GM19238 (cell line): ENCODE results near the gene CRY1.
"Not testable (repeated sequence)": the region's sequence is repeated elsewhere in the genome, so short reads cannot be mapped to it uniquely, and the experiment has no call there.

ENCODE experiments used
- DNase-seq: peaks from one replicate; pipeline ENCODE4 v3.0.0; 2011; ENCODE audit warnings: low spot score; ENCODE audit not compliant: insufficient read length

The CRY1 gene

DNA sequence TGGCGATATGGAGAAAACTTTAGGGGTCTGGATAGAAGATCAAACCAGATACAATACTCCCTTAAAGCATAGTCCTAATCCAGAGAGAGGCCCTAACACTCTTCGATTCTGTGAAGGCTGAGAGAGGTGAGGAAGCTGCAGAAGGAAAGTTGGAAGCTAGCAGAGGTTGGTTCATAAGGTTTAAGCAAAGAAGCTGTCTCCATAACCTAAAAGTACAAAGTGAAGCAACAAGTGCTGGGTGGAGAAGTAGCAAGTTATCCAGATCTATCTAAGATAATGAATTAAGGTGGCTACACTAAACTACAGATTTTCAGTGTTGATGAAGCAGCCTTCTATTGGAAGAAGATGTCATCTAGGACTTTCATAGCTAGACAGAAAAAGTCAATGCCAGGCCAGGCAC is 81.8 kb downstream of the CRY1 start:
- DNase-seq: no peak

DNA sequence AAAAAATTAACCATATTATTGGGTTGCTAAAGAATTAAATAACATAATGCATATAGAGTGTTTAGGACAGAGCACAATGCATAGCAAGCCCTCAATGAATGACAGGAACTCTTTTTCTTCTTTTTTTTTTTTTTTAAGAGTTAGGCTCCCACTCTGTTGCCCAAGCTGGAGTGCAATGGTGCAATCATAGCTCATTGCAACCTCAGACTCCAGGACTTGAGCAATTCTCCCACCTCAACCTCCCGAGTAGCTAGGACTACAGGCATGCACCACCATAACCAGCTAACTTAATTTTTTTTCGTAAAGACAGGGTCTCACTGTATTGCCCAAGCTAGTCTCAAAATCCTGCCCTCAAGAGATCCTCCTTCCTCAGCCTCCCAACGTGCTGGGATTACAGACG is 85.9 kb downstream of the CRY1 start:
- no peak for DNase-seq

DNA sequence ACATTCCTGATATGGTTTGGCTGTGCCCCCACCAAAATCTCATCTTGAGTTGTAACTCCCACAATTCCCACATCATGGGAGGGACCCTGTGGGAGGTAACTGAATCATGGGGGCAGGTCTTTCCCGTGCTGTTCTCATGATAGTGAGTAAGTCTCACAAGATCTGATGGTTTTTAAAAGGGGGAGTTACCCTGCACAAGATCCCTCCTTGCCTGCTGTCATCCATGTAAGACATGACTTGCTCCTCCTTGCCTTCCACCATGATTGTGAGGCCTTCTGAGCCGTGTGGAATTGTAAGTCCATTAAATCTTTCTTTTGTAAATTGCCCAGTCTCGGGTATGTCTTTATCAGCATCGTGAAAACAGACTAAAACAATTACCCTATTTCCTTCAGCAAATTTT is 90.7 kb downstream of the CRY1 start:
- DNase-seq: not testable (repeated sequence)

DNA sequence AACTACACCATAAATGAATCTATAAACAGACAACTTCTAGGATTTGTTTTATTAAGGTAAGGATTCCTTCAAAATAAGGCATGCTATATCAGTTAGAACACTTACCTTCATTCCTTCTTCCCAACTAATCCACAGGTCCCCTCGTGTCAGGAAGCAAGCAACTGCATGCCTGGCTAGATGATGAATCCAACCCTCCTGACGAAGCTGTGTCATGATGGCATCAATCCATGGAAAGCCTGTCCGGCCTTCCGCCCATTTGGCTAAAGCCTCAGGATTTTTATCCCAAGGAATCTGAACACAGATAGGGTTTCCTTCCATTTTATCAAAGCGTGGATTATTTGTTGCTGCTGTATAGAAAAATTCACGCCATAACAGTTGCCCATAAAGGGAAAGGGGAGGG is 93.9 kb downstream of the CRY1 start:
- DNase-seq: no peak

DNA sequence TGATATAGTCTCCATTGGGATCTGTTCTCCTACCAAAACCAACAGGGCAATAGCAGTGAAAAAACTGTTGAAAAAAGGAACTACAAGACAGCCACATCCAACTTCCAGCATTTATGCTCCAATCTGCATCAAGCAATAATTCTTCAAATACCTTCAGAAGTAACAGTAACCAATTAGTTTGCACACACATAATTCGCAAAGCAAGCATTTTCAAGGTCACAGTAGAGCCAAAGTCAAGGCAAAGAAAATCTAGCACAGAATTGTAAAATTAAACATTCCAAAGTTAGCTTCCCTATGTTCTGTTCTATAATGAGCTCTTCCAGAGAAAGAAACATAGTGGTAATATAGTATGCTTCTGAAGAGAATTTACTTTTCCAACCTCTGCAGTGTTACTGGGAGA is 95.4 kb downstream of the CRY1 start:
- no peak for DNase-seq

DNA sequence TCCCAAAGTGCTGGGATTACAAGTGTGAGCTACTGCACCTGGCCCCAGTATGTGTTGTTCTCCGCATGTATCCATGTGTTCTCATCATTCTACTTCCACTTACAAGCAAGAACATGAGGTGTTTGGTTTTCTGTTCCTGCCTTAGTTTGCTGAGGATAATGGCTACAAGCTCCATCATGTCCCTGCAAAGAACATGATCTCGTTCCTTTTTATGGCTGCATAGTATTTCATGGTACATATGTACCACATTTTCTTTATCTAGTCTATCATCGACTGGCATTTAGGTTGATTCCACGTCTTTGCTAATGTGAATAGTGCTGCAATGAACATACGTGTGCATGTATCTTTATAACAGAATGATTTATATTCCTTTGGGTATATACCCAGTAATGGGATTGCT is 97.2 kb downstream of the CRY1 start:
- not testable (repeated sequence) for DNase-seq

DNA sequence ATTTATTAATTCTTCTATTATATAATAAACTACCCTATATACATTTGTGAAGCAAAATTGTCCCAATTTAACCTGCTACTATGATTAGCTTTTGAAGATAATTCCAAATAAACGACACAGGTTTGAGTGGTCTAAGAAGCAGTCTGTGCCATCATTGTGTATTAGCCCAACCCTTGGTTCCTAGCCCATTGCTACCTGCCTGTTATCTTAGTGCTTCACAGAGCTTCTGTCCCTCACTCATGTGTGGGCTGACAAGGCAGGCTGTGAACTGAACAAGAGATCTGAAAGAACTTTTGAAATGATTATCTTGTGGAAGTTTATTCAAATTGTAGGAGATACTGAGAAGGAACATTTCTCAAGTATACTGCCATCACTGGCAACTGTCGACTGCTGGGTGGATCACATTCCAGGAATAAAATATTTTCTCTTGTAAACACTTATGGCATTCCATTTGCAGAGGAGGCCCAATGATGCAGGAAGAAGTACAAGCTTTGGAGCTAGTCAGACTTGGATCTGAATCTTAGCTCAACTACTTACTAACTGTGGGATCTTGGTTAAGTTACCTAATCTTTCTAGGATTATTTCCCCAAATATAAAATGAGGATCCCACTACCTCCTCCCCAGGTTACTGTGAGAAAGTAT is 98.6 kb downstream of the CRY1 start:
- DNase-seq: no peak

DNA sequence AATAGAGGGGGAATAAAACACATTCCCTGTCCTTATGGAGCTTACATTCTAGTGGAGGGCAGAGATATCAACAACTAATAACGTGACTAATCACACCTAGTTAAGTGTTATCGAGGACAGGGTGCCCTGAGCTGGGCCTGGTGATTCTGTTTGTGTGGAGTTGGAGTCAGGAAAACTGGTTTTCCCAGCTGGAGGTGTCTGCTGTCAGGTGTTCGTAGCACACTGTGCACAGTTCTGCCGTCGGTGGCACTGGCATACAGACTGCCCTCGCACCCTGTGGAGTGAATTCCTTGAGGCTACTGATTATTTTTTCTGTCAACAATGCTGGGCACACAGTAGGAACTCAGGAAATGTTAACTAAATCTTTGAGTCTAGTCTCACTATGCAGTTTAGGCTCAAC is 105.5 kb downstream of the CRY1 start:
- no peak for DNase-seq

DNA sequence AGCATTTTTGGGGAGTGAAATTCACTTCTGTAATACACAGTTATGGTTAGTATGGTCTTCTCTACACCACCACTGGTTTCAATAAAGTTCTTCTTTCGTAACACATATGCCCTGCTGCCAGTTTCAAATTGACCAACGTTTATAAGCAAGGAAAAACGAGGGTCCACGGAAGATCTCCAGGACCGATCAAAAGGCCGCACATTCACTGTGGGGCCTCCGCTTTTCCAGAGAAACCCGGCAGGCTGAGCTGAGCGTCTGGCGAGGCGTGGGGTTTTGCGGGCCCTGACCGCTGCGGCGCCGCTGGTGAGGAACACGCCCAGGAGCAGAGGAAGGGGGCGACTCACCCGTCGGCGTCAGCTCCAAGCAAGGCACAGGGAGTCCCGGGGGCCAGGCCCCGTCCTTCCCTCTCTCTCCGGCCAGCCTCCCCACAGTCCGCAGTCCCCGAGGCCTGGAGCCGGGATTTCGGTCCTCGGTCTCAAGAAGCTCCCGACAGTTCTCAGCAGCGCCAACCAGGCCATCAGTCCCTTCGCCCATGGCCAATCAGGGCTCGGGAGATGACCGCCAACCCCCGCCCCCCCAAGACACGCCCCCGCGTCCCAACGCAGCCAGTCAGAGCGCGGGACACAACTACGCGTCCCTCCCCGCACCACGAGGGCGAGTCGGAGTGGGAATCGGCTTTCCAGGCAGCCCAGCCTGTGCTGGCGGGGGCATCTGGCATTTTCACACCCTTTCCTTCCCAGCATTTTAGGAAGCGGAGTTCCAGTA is 106.5 kb downstream of the CRY1 start, which contains the start of gene MTERF2:
MTERF2 (minus strand) TSS at position 522 of the 765 bp plus-strand sequence. CDS start 8,432 bp downstream, outside the sequence.
- DNase-seq: peak; percentile 87

DNA sequence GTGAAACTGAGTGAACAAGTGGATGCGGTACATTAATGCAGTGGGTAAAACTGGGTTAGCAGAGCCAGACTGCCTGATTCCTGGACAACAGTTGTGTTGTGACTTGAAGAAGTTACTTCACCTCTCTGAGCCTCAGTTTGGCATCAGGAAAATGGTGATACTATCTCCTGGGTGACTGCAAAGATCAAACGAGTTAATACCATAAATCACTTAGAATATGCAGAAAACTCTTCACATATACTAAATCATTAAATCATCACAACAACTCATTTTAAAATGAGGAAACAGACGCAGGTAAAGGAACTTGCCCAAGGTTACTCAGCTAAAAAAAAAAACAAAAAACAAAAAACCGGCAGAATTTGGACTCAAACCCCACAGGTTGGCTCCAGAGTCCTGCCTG is 107.2 kb downstream of the CRY1 start:
- no peak for DNase-seq

DNA sequence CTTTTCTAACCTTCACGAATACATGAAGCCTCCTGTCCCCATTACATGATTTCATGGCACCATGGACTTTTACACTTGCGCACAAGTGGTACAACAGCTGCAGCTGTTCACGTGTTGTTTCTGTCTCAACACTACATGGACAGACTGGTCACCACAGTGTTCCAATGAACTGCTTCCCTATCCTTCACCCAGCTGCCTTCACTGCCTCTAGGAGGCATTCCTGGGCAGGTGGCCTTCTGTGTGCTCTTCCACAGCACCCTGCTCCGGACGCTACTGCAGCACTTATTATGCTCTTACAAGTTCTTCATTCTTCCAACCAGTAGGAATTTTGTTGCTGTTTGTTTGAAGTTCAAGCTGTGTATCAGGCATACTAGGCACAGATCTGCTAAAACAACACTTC is 107.9 kb downstream of the CRY1 start:
- no peak for DNase-seq

DNA sequence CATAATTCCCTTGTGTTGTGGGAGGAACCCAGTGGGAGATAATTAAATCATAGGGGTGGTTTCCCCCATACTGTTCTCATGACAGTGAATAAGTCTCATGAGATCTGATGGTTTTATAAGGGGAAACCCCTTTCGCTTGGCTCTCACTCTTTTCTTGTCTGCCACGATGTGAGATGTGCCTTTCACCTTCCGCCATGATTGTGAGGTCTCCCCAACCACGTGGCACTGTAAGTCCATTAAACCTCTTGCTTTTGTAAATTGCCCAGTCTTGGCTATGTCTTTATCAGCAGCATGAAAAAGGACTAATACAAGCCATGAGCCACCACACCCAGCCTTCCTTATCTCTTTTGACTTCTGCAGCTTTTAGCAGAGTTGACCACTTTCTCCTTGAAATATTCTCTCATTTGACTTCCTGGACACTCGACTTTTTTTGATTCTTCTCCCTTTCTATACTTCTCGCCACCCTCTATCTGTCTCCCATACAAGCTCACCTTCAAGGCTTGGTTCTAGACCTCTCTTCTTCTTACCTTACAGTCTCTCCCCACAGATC is 108.7 kb downstream of the CRY1 start:
- DNase-seq: no peak

DNA sequence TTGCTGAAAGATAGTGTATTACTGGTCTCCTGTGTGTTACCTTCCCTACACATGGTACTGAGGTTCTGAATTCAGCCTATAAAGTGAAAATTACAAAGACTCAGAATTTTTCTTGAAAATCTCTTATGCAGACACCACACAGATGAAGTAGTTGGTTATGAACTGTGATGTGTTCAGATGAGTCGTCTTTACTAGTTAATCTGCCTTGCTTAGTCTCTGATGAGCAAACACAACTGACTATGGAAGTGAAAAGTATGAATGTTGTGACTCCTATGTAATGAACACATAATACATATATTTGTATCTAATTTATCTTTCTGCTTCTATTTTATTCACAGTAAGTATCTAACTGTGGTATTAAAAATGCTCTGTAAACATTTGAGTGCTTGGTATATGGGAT is 111.1 kb downstream of the CRY1 start:
- DNase-seq: no peak

DNA sequence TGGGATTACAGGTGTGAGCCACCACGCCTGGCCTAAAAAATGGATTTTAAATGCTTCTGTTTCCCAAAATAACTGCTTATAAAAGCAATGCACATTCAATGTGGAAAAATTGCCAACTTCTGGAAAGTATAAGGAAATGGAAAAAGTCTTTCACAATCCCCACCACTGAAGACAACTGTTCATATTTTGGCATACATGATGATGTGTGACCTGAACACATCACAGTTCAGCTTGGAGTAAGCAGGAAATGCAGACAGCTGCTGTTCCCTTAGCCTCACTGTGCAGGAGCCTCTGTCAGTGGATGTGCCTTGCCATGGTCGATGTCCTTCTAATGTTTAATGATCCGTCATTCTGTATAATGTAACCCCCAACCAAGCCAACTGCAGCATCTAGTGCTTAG is 111.6 kb downstream of the CRY1 start:
- no peak for DNase-seq

DNA sequence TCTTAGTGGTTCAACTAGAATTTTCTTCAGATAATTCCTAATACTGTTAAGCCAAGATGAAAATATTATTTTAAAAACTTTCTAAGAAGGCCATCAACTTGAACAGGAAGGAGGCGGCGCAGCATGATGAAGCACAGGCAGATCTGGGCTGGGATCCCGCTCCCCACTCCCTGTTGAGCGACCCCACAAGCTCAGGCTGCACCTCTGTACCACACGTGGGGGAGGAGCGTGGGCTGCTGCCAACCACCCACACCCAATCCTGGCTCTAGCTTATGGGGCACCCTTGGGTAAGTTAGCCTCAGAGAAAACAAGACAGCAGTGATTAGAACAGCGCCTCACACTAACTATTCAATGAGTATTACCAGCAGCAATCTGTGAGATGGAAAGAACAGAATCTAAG is 112.4 kb downstream of the CRY1 start:
- no peak for DNase-seq

DNA sequence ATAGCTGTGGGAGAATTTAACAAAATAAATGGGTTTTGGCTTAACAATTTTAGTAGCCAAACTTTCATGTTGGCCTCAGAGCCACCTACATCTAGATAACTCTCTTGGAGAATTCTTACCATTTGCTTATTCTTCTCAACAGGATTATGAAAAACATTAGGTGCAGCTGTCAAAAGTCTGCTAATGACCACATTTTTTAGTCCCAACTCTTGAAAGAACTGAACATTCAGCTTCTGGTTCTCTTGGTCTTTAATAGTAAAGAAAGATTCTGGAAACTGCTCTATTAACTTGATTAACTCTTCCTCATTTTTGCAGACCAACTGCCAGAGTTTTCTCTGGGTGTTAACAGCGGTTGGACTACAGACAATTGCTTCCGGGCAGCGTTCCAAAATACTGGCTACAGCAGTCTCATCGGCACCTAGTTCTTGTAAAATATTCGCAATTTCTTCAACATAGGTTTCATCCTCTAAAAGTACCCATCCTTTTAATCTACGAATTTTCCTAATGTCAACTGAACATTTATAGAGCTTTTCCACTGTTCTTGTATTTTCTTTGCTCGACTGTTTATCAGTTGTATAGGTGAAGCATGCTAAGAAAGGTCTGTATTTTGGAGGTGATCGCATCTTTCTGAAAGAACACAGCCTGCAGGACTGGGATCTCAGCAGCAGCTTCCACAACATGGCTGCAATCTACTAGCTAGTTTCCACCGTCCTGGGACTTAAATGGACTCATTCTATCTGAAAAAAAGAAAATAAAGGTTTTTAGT is 115.1 kb downstream of the CRY1 start:
- DNase-seq: no peak

DNA sequence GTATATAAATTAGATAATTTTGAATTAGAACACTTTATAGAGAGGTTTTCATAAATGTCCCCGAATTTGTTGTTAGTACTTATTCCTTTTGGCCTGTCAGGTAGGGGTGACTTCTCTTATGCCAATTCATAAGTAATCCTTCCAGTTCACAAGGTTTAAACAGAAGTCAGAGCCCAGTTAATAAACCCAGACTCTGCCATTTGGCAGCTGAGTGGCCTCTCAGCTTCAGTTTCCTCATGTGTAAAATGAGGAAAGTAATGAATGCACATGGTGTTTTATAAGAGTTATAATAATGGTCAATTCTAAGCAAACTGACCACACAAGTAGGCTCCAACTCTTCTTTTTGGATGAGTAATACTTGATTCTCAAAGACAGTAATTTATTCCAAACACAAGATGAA is 116.7 kb downstream of the CRY1 start:
- DNase-seq: no peak

DNA sequence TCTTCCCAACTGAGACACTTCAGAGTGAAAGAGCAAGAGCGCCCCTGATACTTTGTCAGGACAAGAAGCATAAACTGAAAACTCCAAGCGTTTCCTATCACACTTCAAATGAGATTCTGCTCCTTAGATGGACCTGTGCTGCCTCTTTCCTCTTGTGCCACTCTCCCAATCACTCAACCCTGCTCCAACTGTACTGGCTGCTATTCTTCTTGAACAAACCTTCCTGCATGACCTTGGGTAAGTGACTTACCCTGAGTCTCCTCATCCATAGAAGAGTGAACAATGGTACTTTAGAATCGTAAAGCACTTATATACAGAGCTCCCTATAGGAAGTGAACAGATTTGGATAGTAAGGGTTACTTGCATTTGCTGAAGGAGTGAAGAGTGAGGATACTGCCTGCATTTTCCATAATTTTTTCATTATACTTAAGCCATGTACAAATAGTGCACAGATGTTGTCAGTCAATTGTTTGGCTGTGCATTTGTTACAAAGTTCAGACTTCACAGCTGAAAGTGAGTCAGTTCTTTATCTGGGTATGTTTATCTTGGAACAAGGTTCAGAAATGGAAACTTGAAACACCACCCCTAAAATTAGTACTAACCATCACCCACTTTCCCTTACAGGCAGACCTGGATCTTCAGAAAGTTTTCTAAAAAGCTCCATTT is 117.2 kb downstream of the CRY1 start:
- no peak for DNase-seq

DNA sequence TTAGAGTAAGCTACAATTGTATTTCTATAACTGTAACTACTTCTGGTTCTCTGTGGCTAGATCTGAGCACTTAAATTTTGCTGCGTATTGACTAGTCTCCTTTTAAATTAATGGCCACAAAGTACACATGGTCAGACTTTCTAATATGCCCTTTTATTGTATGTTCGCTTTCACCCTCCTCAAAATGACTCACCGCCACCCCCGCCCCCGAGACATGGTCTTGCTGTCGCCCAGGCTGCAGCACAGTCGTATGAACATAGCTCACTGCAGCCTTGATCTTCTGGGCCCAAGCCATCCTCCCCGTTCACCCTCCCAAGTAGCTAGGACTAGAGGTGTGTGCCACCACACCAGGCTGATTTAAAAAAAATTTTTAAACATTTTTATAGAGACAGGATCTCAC is 118.3 kb downstream of the CRY1 start:
- no peak for DNase-seq

DNA sequence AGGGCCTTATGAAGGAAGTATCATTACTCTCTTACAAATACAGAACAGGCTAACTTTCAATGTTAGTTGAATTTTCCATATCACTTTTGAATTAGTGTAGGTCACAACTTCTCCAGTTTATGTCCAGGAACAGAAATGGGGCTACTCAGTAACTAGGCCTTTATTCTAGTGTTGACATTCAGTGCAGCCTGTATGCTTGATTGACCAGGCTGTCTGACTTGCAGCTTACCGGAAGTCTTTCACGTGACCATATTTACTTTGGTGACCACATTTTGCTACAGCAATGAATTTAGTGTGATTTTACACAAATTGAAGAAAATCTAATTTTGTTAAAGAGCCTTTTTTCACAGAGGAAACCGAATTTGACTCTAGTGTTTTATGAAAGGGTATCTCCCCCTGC is 118.8 kb downstream of the CRY1 start:
- peak; percentile 19 for DNase-seq

DNA sequence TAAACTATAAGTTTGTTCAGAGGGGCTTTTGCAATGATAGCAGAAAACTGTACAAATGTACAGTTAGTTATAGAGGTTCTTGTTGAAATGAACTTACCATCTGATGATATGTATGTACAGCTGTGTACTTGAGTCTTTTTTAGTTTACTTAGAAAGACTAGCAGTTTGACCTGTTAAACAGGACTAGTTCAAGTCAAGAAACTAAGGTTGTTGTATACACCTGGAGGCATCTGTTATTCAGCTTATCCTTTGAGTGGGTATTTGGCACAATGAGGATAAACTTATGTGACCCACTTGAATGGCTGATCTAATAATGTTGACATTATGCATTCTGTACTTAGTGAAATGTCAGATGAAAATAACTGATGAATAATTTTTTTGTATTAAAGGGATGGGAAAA is 119.8 kb downstream of the CRY1 start:
- DNase-seq: no peak

DNA sequence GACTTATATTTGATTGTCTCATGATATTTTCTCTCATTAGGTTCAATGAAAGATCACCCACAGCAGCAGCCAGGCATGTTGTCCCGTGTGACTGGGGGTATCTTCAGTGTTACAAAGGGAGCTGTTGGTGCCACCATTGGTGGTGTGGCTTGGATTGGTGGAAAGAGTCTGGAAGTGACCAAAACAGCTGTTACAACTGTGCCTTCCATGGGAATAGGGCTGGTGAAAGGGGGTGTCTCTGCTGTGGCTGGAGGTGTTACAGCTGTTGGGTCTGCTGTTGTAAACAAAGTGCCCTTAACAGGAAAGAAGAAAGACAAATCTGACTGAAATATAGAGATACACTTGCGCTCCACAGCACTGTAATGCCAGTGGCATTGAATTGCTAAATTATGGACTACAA is 122.3 kb downstream of the CRY1 start:
- DNase-seq: no peak
